Dendritic cell treated with granulocyte-macrophage colony-stimulating factor and Interleukin-4, amounts not matched to agents 40 ng/mL and 50 ng/mL, for 4 days (primary cell): ENCODE data around the gene NPTN.

Experiments used
- H3K27ac Mint-ChIP-seq: one replicate; pipeline ENCODE4 v1.8.0; 2022; ENCODE audit warnings: mild to moderate bottlenecking, mixed read lengths
- H3K27me3 Mint-ChIP-seq: one replicate; pipeline ENCODE4 v1.8.0; 2022; ENCODE audit warnings: mild to moderate bottlenecking, mixed read lengths
- H3K36me3 Mint-ChIP-seq: one replicate; pipeline ENCODE4 v1.8.0; 2022; ENCODE audit warnings: low read depth, mixed read lengths
- H3K4me1 Mint-ChIP-seq: one replicate; pipeline ENCODE4 v1.8.0; 2022; ENCODE audit warnings: low read depth, mixed read lengths
- H3K4me3 Mint-ChIP-seq: one replicate; pipeline ENCODE4 v1.8.0; 2022; ENCODE audit warnings: mild to moderate bottlenecking, moderate library complexity, mixed read lengths
- H3K9me3 Mint-ChIP-seq: one replicate; pipeline ENCODE4 v1.8.0; 2022; ENCODE audit warnings: mixed read lengths
- intact Hi-C: fragments of 100-400 bp; cut with micrococcal nuclease; formaldehyde crosslinking; loops from one replicate; pipeline ENCODE4 v1.15.0; 2022

NPTN gene

DNA sequence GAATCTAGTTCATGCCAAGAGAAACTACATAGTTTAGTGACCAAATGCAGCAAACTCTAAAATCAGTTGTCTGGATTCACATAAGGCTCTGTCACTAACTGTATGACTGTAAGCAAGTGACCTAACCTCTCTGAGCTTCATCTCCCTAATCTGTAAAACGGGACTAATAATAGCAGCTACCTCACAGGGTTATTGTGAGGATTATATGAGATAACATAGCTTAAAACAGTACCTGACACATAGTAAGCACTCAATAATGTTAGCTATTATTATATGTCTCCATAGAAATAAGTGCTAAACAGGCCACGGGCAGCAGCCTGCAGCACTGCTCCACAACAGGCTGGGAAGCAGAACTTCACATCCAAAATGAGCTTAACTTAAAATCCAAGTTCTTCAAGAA, 30.2 kb downstream of the NPTN start:
- Mint-ChIP-seq H3K4me1 (peaks cover 44% of the 10 kb centered on the region), H3K9me3 (no peaks in the 10 kb centered on the region), H3K27ac (no peak overlapping the region), H3K4me3 (no peak overlapping the region), H3K36me3 (peaks cover 36% of the 10 kb centered on the region), H3K27me3 (no peaks in the 10 kb centered on the region)
- intact Hi-C loops: no loop called here

DNA sequence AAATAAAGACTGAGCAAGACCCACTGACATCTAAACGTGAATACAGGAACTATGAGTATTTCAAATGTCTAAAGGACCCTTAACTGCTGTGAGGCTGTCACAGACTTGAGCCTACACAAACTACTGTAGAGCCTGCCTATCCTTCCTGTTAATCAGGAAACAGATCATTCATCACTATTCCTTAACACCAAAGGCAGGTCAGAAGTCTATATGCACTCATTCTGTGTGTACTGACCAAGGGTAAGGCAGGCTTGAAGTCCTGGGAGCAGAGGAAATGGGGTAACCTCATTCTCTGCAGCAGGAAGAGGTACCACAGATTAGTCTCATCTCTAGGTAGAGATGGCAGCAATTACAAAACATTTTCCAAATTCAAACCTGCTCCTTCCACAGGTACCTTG, 30.7 kb downstream of the NPTN start:
- intact Hi-C loops: no loop called here
- Mint-ChIP-seq H3K36me3 (peaks cover 41% of the 10 kb centered on the region), H3K27me3 (no peaks in the 10 kb centered on the region), H3K4me3 (no peak overlapping the region), H3K27ac (no peak overlapping the region), H3K4me1 (peaks cover 44% of the 10 kb centered on the region), H3K9me3 (no peaks in the 10 kb centered on the region)

GRCh38 chr15:73601451-73602445, 31.4 kb downstream of the NPTN start:
- Mint-ChIP-seq H3K4me1 (peaks cover 44% of the 10 kb centered on the region), H3K36me3 (peaks cover 48% of the 10 kb centered on the region), H3K9me3 (no peaks in the 10 kb centered on the region), H3K27me3 (no peaks in the 10 kb centered on the region), H3K27ac (no peak overlapping the region), H3K4me3 (no peak overlapping the region)
- intact Hi-C loops: no loop called here

GRCh38 chr15:73600413-73601335, 32.5 kb downstream of the NPTN start:
- no peak overlapping the region for H3K4me3 Mint-ChIP-seq
- no peak overlapping the region for H3K27ac Mint-ChIP-seq
- peaks cover 51% of the 10 kb centered on the region for H3K4me1 Mint-ChIP-seq
- peaks cover 55% of the 10 kb centered on the region for H3K36me3 Mint-ChIP-seq
- no peaks in the 10 kb centered on the region for H3K9me3 Mint-ChIP-seq
- intact Hi-C loops: no loop called here
- no peaks in the 10 kb centered on the region for H3K27me3 Mint-ChIP-seq

DNA sequence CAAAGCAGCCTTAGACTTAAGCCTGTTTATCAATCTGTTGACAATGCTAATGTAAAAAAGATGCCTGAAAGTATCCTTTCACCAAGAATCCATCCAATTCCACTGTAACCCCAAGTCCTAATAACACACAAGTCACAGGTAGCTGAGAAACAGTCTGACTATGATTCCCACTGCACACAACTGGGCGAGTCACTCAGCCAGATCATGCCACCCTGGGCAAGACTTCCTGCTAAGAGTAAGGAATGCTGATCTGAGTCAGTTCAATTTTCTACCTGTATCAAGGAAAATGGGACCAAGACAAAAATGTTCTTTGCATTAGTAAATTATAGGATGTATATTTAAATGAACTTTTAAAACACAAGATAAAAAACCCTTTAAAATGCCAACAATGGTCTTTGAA, 33.3 kb downstream of the NPTN start:
- H3K4me3 Mint-ChIP-seq: no peak overlapping the region
- H3K36me3 Mint-ChIP-seq: peaks cover 48% of the 10 kb centered on the region
- no peak overlapping the region for H3K27ac Mint-ChIP-seq
- intact Hi-C loops: no loop called here
- H3K9me3 Mint-ChIP-seq: no peaks in the 10 kb centered on the region
- no peaks in the 10 kb centered on the region for H3K27me3 Mint-ChIP-seq
- peaks cover 53% of the 10 kb centered on the region for H3K4me1 Mint-ChIP-seq

GRCh38 chr15:73598530-73599160, 34.5 kb downstream of the NPTN start:
- intact Hi-C loops: no loop called here
- peaks cover 59% of the 10 kb centered on the region for H3K4me1 Mint-ChIP-seq
- peaks cover 45% of the 10 kb centered on the region for H3K36me3 Mint-ChIP-seq
- H3K4me3 Mint-ChIP-seq: no peak overlapping the region
- no peaks in the 10 kb centered on the region for H3K27me3 Mint-ChIP-seq
- no peaks in the 10 kb centered on the region for H3K9me3 Mint-ChIP-seq
- H3K27ac Mint-ChIP-seq: no peak overlapping the region

DNA sequence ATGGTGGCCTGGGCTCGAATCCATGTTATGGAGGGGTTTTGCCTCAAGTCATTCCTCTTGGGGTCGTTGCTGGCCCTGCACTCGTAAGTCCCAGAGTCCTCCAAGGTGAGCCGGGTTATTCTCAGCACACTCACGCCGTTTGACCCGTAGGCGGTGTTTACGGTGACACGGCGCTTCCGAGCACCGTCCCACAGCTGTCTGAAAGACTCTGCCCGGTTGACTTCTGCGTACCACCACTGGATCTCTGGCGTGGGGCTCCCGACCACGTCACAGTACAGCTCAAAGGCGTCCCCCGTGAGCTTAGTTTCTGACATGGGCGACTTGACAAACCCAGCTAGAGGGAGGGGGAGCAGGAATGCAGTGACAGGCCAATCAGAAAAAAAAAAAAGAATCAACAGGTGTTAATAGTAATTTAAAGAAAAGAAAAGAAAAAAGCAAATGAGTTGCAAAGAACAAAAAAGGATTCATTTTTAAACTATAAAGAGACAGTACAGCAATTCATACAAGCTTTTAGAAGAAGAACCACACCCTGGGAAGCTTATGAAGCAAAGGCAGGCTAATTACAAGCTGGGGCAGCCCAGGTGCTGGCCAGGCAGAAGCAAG, 36.1 kb downstream of the NPTN start:
- peak overlapping the region; percentile 21 for H3K27ac Mint-ChIP-seq
- no peaks in the 10 kb centered on the region for H3K9me3 Mint-ChIP-seq
- peaks cover 48% of the 10 kb centered on the region for H3K36me3 Mint-ChIP-seq
- intact Hi-C loops: no loop called here
- no peaks in the 10 kb centered on the region for H3K27me3 Mint-ChIP-seq
- H3K4me1 Mint-ChIP-seq: peaks cover 68% of the 10 kb centered on the region
- H3K4me3 Mint-ChIP-seq: no peak overlapping the region

- no peaks in the 10 kb centered on the region for H3K27me3 Mint-ChIP-seq
- intact Hi-C loops: no loop called here
- H3K4me1 Mint-ChIP-seq: peaks cover 71% of the 10 kb centered on the region
- no peaks in the 10 kb centered on the region for H3K9me3 Mint-ChIP-seq
- H3K27ac Mint-ChIP-seq: peak overlapping the region; percentile 21
- peaks cover 56% of the 10 kb centered on the region for H3K36me3 Mint-ChIP-seq
- H3K4me3 Mint-ChIP-seq: no peak overlapping the region
Measured at GRCh38 chr15:73596174-73596573, 37.0 kb downstream of the NPTN start.

DNA sequence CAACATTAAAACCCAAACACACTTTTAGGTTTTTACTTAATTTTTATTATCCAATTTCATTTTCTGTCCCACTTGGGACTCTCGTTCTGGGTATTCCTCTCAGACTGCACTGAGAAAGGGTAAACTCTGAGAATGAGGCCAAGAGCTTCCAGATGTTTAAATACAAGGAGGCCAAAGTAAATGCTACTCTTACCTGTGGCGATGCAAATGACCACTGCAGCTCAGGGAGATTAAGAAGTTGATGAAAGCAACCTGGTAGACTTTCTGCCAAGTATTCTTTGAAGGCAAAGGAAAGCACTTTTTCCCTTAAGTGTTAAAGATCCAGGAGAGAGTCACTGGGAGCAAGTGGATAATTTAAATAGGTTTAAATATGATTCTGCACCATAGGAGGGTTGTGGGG, 39.1 kb downstream of the NPTN start:
- Mint-ChIP-seq H3K9me3 (no peaks in the 10 kb centered on the region), H3K36me3 (peaks cover 63% of the 10 kb centered on the region), H3K27me3 (no peaks in the 10 kb centered on the region), H3K4me1 (peaks cover 62% of the 10 kb centered on the region), H3K27ac (no peak overlapping the region), H3K4me3 (no peak overlapping the region)
- intact Hi-C loops: no loop called here

DNA sequence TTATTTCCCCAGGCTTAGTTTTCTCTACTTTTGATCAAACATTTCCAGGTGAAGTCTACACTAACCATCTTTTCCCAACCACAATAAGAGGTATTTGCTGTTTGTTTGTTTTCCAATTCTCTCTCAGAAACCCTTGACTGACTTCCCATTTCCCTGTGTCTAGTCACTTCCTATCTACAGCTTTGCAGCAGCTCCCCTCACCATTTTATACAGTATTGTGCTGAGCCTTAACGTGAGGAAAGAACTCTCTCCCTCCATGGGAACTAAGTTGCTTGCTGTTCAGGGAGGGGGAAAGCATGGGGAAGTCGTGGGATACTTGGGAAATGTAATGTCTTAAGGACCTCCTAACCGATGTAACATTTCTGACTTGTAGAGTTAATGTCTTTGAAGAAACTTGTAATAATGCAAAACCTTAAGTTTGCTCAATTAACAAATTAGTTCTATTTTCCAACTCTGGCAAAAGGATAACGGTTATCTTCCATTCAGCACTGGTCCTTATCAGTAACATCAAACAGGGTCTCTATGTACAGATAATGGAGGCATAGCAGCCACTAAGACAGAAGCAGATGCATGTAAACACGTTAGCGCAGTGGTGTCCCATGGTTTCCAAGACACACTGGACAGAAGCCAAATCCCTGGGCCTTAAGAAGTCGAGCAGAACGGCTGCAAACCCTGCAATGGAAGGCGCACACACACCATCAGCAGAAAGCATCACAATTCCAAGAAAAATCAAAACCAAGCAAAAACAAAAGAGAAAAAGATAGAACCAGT, 39.7 kb downstream of the NPTN start:
- Mint-ChIP-seq H3K36me3 (peaks cover 66% of the 10 kb centered on the region), H3K27me3 (no peaks in the 10 kb centered on the region), H3K4me3 (no peak overlapping the region), H3K4me1 (peaks cover 60% of the 10 kb centered on the region), H3K9me3 (no peaks in the 10 kb centered on the region), H3K27ac (no peak overlapping the region)
- intact Hi-C loops: no loop called here

DNA sequence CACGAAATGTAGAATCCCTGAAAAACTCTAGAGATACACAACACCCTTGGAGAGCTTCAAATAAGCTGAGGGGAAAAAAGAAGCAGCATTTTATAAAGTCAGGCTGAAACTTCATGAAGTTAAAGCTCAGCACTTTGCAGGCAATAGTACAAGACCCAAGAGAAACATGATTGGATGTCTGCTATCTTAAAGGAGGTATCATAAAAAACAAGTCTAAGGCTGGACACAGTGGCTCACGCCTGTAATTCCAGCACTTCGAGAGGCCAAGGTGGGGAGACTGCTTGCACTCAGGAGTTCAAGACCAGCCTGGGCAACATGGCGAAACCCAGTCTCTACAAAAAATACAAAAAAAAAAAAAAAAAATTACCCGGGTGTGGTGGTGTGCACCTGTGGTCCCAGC, 42.9 kb downstream of the NPTN start:
- Mint-ChIP-seq H3K27me3 (no peaks in the 10 kb centered on the region), H3K36me3 (peaks cover 72% of the 10 kb centered on the region), H3K27ac (no peak overlapping the region), H3K4me1 (peaks cover 36% of the 10 kb centered on the region), H3K4me3 (no peak overlapping the region), H3K9me3 (no peaks in the 10 kb centered on the region)
- intact Hi-C loops: no loop called here

GRCh38 chr15:73589766-73590165, 43.4 kb downstream of the NPTN start:
- H3K9me3 Mint-ChIP-seq: no peaks in the 10 kb centered on the region
- no peak overlapping the region for H3K27ac Mint-ChIP-seq
- no peak overlapping the region for H3K4me3 Mint-ChIP-seq
- H3K27me3 Mint-ChIP-seq: no peaks in the 10 kb centered on the region
- H3K4me1 Mint-ChIP-seq: peaks cover 32% of the 10 kb centered on the region
- intact Hi-C loops: no loop called here
- peaks cover 77% of the 10 kb centered on the region for H3K36me3 Mint-ChIP-seq
